Embryonic facial prominence (tissue), 1 donor: Measurements from ENCODE around the gene EMX1.

Experiments
- DNase-seq: peaks from one replicate; pipeline ENCODE4 v3.0.0-alpha.2; 2016; ENCODE audit errors: extremely low spot score

EMX1 gene

GRCh38 chr2:72980535-72981217 is 63.4 kb downstream of the EMX1 start:
- DNase-seq, result no peak

GRCh38 chr2:72981536-72981935 is 64.2 kb downstream of the EMX1 start:
- no peak for DNase-seq

- DNase-seq, result no peak
These were observed 64.9 kb downstream of the EMX1 start for GRCh38 chr2:72982219-72982618.

GRCh38 chr2:72982781-72983499 is 65.6 kb downstream of the EMX1 start:
- DNase-seq, result no peak

GRCh38 chr2:72983500-72984161 is 66.3 kb downstream of the EMX1 start:
- DNase-seq, result no peak

- DNase-seq, result no peak
These were observed 66.9 kb downstream of the EMX1 start for GRCh38 chr2:72984172-72984671.
